Ureter (tissue), 1 donor: ENCODE measurements around the gene AP3M1. TPM values are rescaled to one million over a fixed set of nuclear protein-coding genes. Genes with fewer than 3 reads are reported as not detected.
"Not testable (repeated sequence)": the region's sequence is repeated elsewhere in the genome, so short reads cannot be mapped to it uniquely, and the experiment has no call there.

ENCODE experiments used
- DNase-seq: peaks from one replicate; pipeline ENCODE4 v3.0.0-alpha.2; 2020; ENCODE audit warnings: low spot score
- total RNA-seq: library from RNA; stranded (reverse); gene quantifications from one replicate; pipeline ENCODE4 v1.2.4, GENCODE V29; 2023
- donor health status: DM: yes; HTN: yes; CAD: no.

AP3M1 gene
- total RNA-seq, 1 donor from 2014 or later: 48.5 TPM

- no peak for DNase-seq
Observed at GRCh38 chr10:74163319-74164068, 12.9 kb upstream of the AP3M1 start.

- DNase-seq: no peak
Observed at GRCh38 chr10:74160013-74160412, 9.4 kb upstream of the AP3M1 start.

- no peak for DNase-seq
Observed at GRCh38 chr10:74156919-74157289, 6.3 kb upstream of the AP3M1 start.

- DNase-seq: no peak
Observed at GRCh38 chr10:74153676-74154075, 3.0 kb upstream of the AP3M1 start.

GRCh38 chr10:74153123-74153522 is 2.5 kb upstream of the AP3M1 start:
- DNase-seq: no peak

- no peak for DNase-seq
Observed at GRCh38 chr10:74151879-74152722, 1.5 kb upstream of the AP3M1 start.

- DNase-seq: peak; percentile 100
Observed at GRCh38 chr10:74150990-74151878, 606 bp upstream of the AP3M1 start, which contains the start of gene ADK. Gene ADK (plus strand): TSS chr10:74151221. CDS start chr10:74151279, 58 bp downstream.

GRCh38 chr10:74146980-74147379 is 3.6 kb downstream of the AP3M1 start:
- not testable (repeated sequence) for DNase-seq

- DNase-seq: no peak
Observed at GRCh38 chr10:74145133-74145532, 5.5 kb downstream of the AP3M1 start.

- DNase-seq: no peak
Observed at GRCh38 chr10:74140553-74140952, 10.1 kb downstream of the AP3M1 start.

- DNase-seq: no peak
Observed at GRCh38 chr10:74139981-74140380, 10.6 kb downstream of the AP3M1 start.

GRCh38 chr10:74138596-74138995 is 12.0 kb downstream of the AP3M1 start:
- DNase-seq: not testable (repeated sequence)

GRCh38 chr10:74137992-74138391 is 12.6 kb downstream of the AP3M1 start:
- DNase-seq: no peak

- DNase-seq: no peak
Observed at GRCh38 chr10:74135452-74135851, 15.2 kb downstream of the AP3M1 start.

GRCh38 chr10:74133923-74134820 is 16.5 kb downstream of the AP3M1 start:
- DNase-seq: no peak

GRCh38 chr10:74123081-74123480 is 27.5 kb downstream of the AP3M1 start:
- no peak for DNase-seq

- DNase-seq: no peak
Observed at GRCh38 chr10:74122060-74122459, 28.6 kb downstream of the AP3M1 start.

- no peak for DNase-seq
Observed at GRCh38 chr10:74121368-74121767, 29.3 kb downstream of the AP3M1 start.

GRCh38 chr10:74120911-74121310 is 29.7 kb downstream of the AP3M1 start:
- DNase-seq: no peak

- no peak for DNase-seq
Observed at GRCh38 chr10:74118804-74119203, 31.8 kb downstream of the AP3M1 start.

- DNase-seq: no peak
Observed at GRCh38 chr10:74117738-74118137, 32.9 kb downstream of the AP3M1 start.
